Ramos (cell line): ENCODE results near the gene GPR162.

Source experiments
- in situ Hi-C: fragments of 300-500 bp; cut with MboI; formaldehyde crosslinking; loops from one replicate; pipeline ENCODE4 v1.14.3; 2022; ENCODE audit warnings: low sequenced_read_pairs; ENCODE audit not compliant: unreplicated experiment

The GPR162 gene

GRCh38 chr12:6830999-6831398 is 9.4 kb downstream of the GPR162 start:
- in situ Hi-C loops: loop anchor here (10.0 kb wide), 1 partner anchor 206 kb away; no protein-coding TSS in a partner anchor

GRCh38 chr12:6831450-6831995 is 9.9 kb downstream of the GPR162 start:
- in situ Hi-C loops: loop anchor here (10.0 kb wide), 1 partner anchor 207 kb away; no protein-coding TSS in a partner anchor

- in situ Hi-C loops: loop anchor here (10.0 kb wide), 1 partner anchor 207 kb away; no protein-coding TSS in a partner anchor
These were observed 10.5 kb downstream of the GPR162 start for GRCh38 chr12:6832125-6832524.

GRCh38 chr12:6833189-6833890 is 11.7 kb downstream of the GPR162 start:
- in situ Hi-C loops: loop anchor here (10.0 kb wide), 1 partner anchor 209 kb away; no protein-coding TSS in a partner anchor

GRCh38 chr12:6834254-6834653 is 12.6 kb downstream of the GPR162 start:
- in situ Hi-C loops: loop anchor here (10.0 kb wide), 1 partner anchor 209 kb away; no protein-coding TSS in a partner anchor

- in situ Hi-C loops: loop anchor here (10.0 kb wide), 1 partner anchor 210 kb away; no protein-coding TSS in a partner anchor
These were observed 13.3 kb downstream of the GPR162 start for GRCh38 chr12:6834873-6835272.

- in situ Hi-C loops: loop anchor here (10.0 kb wide), 1 partner anchor 212 kb away; no protein-coding TSS in a partner anchor
These were observed 15.2 kb downstream of the GPR162 start for GRCh38 chr12:6836851-6837250.

GRCh38 chr12:6837370-6838060 is 15.9 kb downstream of the GPR162 start:
- in situ Hi-C loops: loop anchor here (10.0 kb wide), 1 partner anchor 213 kb away; no protein-coding TSS in a partner anchor

- in situ Hi-C loops: loop anchor here (10.0 kb wide), 1 partner anchor 214 kb away; no protein-coding TSS in a partner anchor
These were observed 17.2 kb downstream of the GPR162 start for GRCh38 chr12:6838854-6839253.

GRCh38 chr12:6839482-6840201 is 18.0 kb downstream of the GPR162 start:
- in situ Hi-C loops: loop anchor here (10.0 kb wide), 1 partner anchor 215 kb away; no protein-coding TSS in a partner anchor

GRCh38 chr12:6840330-6840729 is 18.7 kb downstream of the GPR162 start:
- in situ Hi-C loops: no loop called here

GRCh38 chr12:6840761-6841515 is 19.3 kb downstream of the GPR162 start, which contains the start of gene GNB3:
TSS of gene GNB3 (plus strand) at chr12:6840925. CDS start at chr12:6841288, 363 bp downstream.
- in situ Hi-C loops: no loop called here

- in situ Hi-C loops: no loop called here
These were observed 20.5 kb downstream of the GPR162 start for GRCh38 chr12:6842075-6842474.

GRCh38 chr12:6843118-6843902 is 21.7 kb downstream of the GPR162 start:
- in situ Hi-C loops: no loop called here

- in situ Hi-C loops: no loop called here
These were observed 23.8 kb downstream of the GPR162 start for GRCh38 chr12:6845395-6845794.

- in situ Hi-C loops: no loop called here
These were observed 24.8 kb downstream of the GPR162 start for GRCh38 chr12:6846316-6846869.

- in situ Hi-C loops: no loop called here
These were observed 26.1 kb downstream of the GPR162 start for GRCh38 chr12:6847676-6848075.

- in situ Hi-C loops: no loop called here
These were observed 27.8 kb downstream of the GPR162 start for GRCh38 chr12:6849427-6849826.
